PC-3 (cell line): Measurements from ENCODE around the gene AKAP5. TPM values are rescaled to one million over a fixed set of nuclear protein-coding genes. Genes with fewer than 3 reads are reported as not detected.
A peak's percentile ranks its signal among the peaks of the same experiment; 100 is the strongest.

Experiments
- ATAC-seq: fragments of 200-7000 bp; cut with Tn5 transposase; 2 replicates; pipeline ENCODE4 v1.9.1; 2020; ENCODE audit warnings: mild to moderate bottlenecking, moderate library complexity
- BruUV-seq: library from RNA; stranded (reverse); fragments of 400-500 nt; replicated peaks from 2 replicates; lab custom pipeline; 2021; lab: Mats Ljungman, UMichigan
- CTCF ChIA-PET: fragments of 300-600 bp; sonication (Branson Sonifier 250); formaldehyde crosslinking; loops from one replicate; lab custom pipeline; 2022; ENCODE audit warnings: antibody characterized with exemption; lab: Charles Lee
- POLR2A ChIA-PET: fragments of 300-600 bp; sonication (Branson Sonifier 250); formaldehyde crosslinking; loops from one replicate; lab custom pipeline; 2022; ENCODE audit warnings: antibody characterized with exemption; ENCODE audit not compliant: unreplicated experiment; lab: Charles Lee
- DNase-seq: peaks from one replicate; pipeline ENCODE4 v3.0.0-alpha.2; 2015
- H2AFZ ChIP-seq: fragments of 300-600 bp; sonication (generic); 2 replicates; pipeline ENCODE4 v1.6.0; 2016; ENCODE audit warnings: antibody characterized with exemption, low read length
- H3F3A ChIP-seq: fragments of 300-600 bp; sonication (generic); one replicate; pipeline ENCODE4 v1.6.0; 2017; ENCODE audit warnings: antibody characterized with exemption, low read length, control low read depth, mild to moderate bottlenecking; ENCODE audit not compliant: unreplicated experiment
- H3K27ac ChIP-seq: fragments of 300-600 bp; sonication (generic); 2 replicates; pipeline ENCODE4 v1.5.1; 2016; ENCODE audit warnings: mild to moderate bottlenecking, low read length
- H3K27me3 ChIP-seq: fragments of 300-600 bp; sonication (generic); 2 replicates; pipeline ENCODE4 v1.6.1; 2016; ENCODE audit warnings: low read length, mixed read lengths
- H3K36me3 ChIP-seq: fragments of 300-600 bp; sonication (generic); 2 replicates; pipeline ENCODE4 v1.6.1; 2016; ENCODE audit warnings: low read depth, mixed run types, low read length, mixed read lengths
- H3K4me1 ChIP-seq: fragments of 300-600 bp; sonication (generic); 2 replicates; pipeline ENCODE4 v1.5.1; 2016; ENCODE audit warnings: low read length; ENCODE audit not compliant: insufficient read depth
- H3K4me2 ChIP-seq: fragments of 300-600 bp; sonication (generic); 2 replicates; pipeline ENCODE4 v1.6.0; 2016; ENCODE audit warnings: low read length
- H3K4me3 ChIP-seq: fragments of 300-600 bp; sonication (generic); 2 replicates; pipeline ENCODE4 v1.5.1; 2016; ENCODE audit warnings: mild to moderate bottlenecking, low read length, mixed read lengths
- H3K79me2 ChIP-seq: fragments of 300-600 bp; sonication (generic); 2 replicates; pipeline ENCODE4 v1.6.1; 2017; ENCODE audit warnings: low read length, mixed read lengths
- H3K9ac ChIP-seq: fragments of 300-600 bp; sonication (generic); 2 replicates; pipeline ENCODE4 v1.6.0; 2016; ENCODE audit warnings: mild to moderate bottlenecking, low read length
- H3K9me2 ChIP-seq: fragments of 300-600 bp; sonication (generic); replicated peaks from 2 replicates; pipeline ENCODE4 v1.6.1; 2016; ENCODE audit warnings: mixed run types, low read length, mixed read lengths
- H3K9me3 ChIP-seq: fragments of 300-600 bp; sonication (generic); 2 replicates; pipeline ENCODE4 v1.6.1; 2016; ENCODE audit warnings: low read length, mixed read lengths
- H4K20me1 ChIP-seq: fragments of 300-600 bp; sonication (generic); 2 replicates; pipeline ENCODE4 v1.6.1; 2016; ENCODE audit warnings: low read length, mixed read lengths
- EZH2 ChIP-seq: fragments of 300-600 bp; sonication (generic); IDR thresholded peaks from one replicate; pipeline ENCODE4 v1.6.1; 2017; ENCODE audit warnings: antibody characterized with exemption, mild to moderate bottlenecking, low read length; ENCODE audit not compliant: unreplicated experiment
- EZH2phosphoT487 ChIP-seq: fragments of 300-600 bp; sonication (generic); IDR thresholded peaks from 2 replicates; pipeline ENCODE4 v1.6.1; 2018; ENCODE audit warnings: mild to moderate bottlenecking, antibody characterized with exemption, low read length, borderline replicate concordance
- intact Hi-C: fragments of 100-400 bp; cut with micrococcal nuclease; formaldehyde crosslinking; loops from 2 replicates; pipeline ENCODE4 v1.9.0; 2023
- total RNA-seq: library from RNA; depleted of rRNA; stranded (reverse); fragments of >200 nt; gene quantifications from 2 replicates; pipeline ENCODE4 v1.2.3, GENCODE V29; 2014
- TF ChIP-seq, protein P1 (sequence below): fragments of 300-600 bp; sonication (generic); conservative IDR thresholded peaks from 2 replicates; pipeline ENCODE4 v1.5.1; 2017; ENCODE audit warnings: antibody characterized with exemption, low read depth, mild to moderate bottlenecking, low read length

Gene AKAP5
- total RNA-seq, 1 experiment from 2014 or later = 0.58 TPM

DNA sequence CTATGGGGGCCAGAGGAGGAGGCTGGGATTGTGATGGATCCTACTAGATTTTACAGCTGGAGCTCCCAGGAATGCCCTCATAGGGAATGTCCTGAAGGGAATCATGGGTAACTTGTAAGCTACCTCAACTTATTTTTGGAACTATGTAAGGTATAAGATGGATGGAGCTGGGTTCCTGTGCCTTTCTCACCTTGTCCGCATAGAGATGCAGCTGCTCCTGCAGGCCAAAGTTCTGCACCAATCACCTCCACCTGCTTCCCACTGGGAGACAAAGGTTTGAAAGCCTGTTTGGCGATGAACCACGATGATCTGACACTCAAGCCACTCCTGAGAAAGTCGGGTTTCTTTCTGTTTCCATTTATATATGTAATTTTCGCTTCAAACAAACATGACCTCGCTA is 648 bp upstream of the AKAP5 start:
- Histone ChIP-seq H3K9me3 (no peaks in the 10 kb centered on the region), H3K4me1 (peaks cover 6% of the 10 kb centered on the region; the same call in 1 of the 2 replicates), H3K9ac (peak overlapping the region; percentile 36; the same call in 1 of the 2 replicates), H4K20me1 (no peaks in the 10 kb centered on the region), H3K4me2 (peak overlapping the region; percentile 98), H3K4me3 (peak overlapping the region; percentile 75), H3K36me3 (0 out of 2 replicates have a peak, but pooled peaks cover under 1% of the 10 kb centered on the region), H3K27ac (no peak overlapping the region), H3K27me3 (no peaks in the 10 kb centered on the region), H2AFZ (peak overlapping the region; percentile 91), H3K79me2 (no peaks in the 10 kb centered on the region), H3K9me2 (no peaks in the 10 kb centered on the region), H3F3A (no peaks in the 10 kb centered on the region)
- DNase-seq (peak; percentile 25), ATAC-seq (peak; percentile 10)
- intact Hi-C loops = loop anchor here (5.0 kb wide), 1 partner anchor 77 kb away; the partner anchor contains the start of gene MTHFD1
- POLR2A ChIA-PET = interaction anchor here (0.6 kb wide), 1 partner anchor 292 kb away, joined by 3 read pairs; no protein-coding TSS in a partner anchor
- CTCF ChIA-PET = interaction anchor here (0.6 kb wide), 1 partner anchor 59 kb away, joined by 6 read pairs; no protein-coding TSS in a partner anchor
- TSS peak; percentile 24 for BruUV-seq
- TF ChIP-seq, protein P1, sequence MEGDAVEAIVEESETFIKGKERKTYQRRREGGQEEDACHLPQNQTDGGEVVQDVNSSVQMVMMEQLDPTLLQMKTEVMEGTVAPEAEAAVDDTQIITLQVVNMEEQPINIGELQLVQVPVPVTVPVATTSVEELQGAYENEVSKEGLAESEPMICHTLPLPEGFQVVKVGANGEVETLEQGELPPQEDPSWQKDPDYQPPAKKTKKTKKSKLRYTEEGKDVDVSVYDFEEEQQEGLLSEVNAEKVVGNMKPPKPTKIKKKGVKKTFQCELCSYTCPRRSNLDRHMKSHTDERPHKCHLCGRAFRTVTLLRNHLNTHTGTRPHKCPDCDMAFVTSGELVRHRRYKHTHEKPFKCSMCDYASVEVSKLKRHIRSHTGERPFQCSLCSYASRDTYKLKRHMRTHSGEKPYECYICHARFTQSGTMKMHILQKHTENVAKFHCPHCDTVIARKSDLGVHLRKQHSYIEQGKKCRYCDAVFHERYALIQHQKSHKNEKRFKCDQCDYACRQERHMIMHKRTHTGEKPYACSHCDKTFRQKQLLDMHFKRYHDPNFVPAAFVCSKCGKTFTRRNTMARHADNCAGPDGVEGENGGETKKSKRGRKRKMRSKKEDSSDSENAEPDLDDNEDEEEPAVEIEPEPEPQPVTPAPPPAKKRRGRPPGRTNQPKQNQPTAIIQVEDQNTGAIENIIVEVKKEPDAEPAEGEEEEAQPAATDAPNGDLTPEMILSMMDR = no peak
- TF ChIP-seq EZH2phosphoT487 (no peak), EZH2 (no peak)

DNA sequence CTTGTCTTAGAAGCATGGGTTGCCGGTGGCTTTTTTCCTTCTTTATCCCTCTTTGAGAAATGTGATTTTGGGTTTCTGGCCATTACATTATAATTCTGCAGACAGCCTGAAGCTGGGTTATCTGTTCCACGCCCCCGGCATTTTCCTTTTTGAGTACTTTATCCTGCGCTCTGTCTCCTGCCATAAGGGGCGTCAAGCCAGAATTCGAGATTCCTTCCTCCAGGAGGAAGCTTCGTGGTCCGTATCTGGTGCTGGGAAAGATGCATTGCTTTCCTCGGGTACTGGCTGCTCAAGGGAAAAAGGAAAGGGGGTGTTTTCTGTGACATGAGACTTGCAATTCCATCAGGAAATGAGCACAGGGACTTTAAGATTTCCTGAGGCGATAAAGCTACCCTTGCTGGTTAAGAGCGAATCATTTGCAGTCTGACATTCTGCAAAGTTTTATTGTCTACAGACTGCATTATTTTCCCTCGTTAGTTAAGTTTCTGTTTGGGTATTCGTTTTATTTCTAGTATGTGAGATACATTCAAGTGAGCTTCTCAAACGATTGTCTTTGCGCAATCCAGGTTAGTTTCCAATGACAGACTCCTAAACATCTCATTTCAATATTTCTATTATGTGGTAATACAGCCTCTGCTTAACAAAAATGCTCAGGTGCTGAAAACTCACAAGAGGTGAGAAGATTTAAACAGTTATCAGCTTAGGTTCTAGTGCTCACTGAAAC is 694 bp downstream of the AKAP5 start:
- POLR2A ChIA-PET = interaction anchor here (0.6 to 0.7 kb wide), 3 partner anchors 156 to 1313 kb away, joined by 3 to 4 read pairs (median 4); no protein-coding TSS in a partner anchor
- H3K36me3 ChIP-seq = no peaks in the 10 kb centered on the region
- peak overlapping the region; percentile 36; the same call in 1 of the 2 replicates for H3K9ac ChIP-seq
- no peaks in the 10 kb centered on the region for H4K20me1 ChIP-seq
- H3K79me2 ChIP-seq = no peaks in the 10 kb centered on the region
- no peaks in the 10 kb centered on the region for H3F3A ChIP-seq
- no peak overlapping the region for H3K27ac ChIP-seq
- ATAC-seq (peak; percentile 53), DNase-seq (peak; percentile 50)
- H2AFZ ChIP-seq = peak overlapping the region; percentile 91
- peak overlapping the region; percentile 98 for H3K4me2 ChIP-seq
- no peaks in the 10 kb centered on the region for H3K9me2 ChIP-seq
- H3K9me3 ChIP-seq = no peaks in the 10 kb centered on the region
- TF ChIP-seq EZH2 (no peak), EZH2phosphoT487 (no peak)
- TF ChIP-seq, protein P1 = no peak; the same call in 1 of the 2 replicates
- intact Hi-C loops = loop anchor here (2.0 to 5.0 kb wide), 2 partner anchors 79 to 127 kb away; partner anchors contain the start of gene MTHFD1
- CTCF ChIA-PET = interaction anchor here (0.5 to 1.5 kb wide), 4 partner anchors 12 to 122 kb away, joined by 3 to 7 read pairs (median 6); no protein-coding TSS in a partner anchor
- no peaks in the 10 kb centered on the region for H3K27me3 ChIP-seq
- H3K4me3 ChIP-seq = peak overlapping the region; percentile 75
- TSS peak; percentile 12 for BruUV-seq
- peaks cover 6% of the 10 kb centered on the region; the same call in 1 of the 2 replicates for H3K4me1 ChIP-seq
